OCI-LY3 (cell line): ENCODE data around the gene ANKRD35.
A peak's percentile ranks its signal among the peaks of the same experiment; 100 is the strongest.
"Not testable (repeated sequence)": the region's sequence is repeated elsewhere in the genome, so short reads cannot be mapped to it uniquely, and the experiment has no call there.

Experiments
- H2AFZ ChIP-seq: fragments of 200-600, 300-600 bp; shearing (Covaris generic); 2 replicates; pipeline ENCODE4 v1.6.0; 2014; ENCODE audit warnings: antibody characterized with exemption, low read depth, low read length
- H3K27ac ChIP-seq: fragments of 200-600, 300-600 bp; sonication (generic); 2 replicates; pipeline ENCODE4 v1.5.1; 2014; ENCODE audit warnings: mild to moderate bottlenecking, low read length, moderate library complexity, mixed read lengths
- H3K27me3 ChIP-seq: fragments of 200-600, 300-600 bp; sonication (generic); 2 replicates; pipeline ENCODE4 v1.6.1; 2014; ENCODE audit warnings: low read depth, low read length, mixed read lengths
- H3K36me3 ChIP-seq: fragments of 200-600, 300-600 bp; sonication (generic); replicated peaks from 2 replicates; pipeline ENCODE3; 2014; ENCODE audit warnings: low read depth, low read length, mixed read lengths
- H3K4me1 ChIP-seq: fragments of 300-600, 200-600 bp; sonication (generic); 2 replicates; pipeline ENCODE4 v1.6.1; 2014; ENCODE audit warnings: low read length, mixed read lengths
- H3K4me2 ChIP-seq: fragments of 200-600, 300-600 bp; sonication (generic); 2 replicates; pipeline ENCODE4 v1.6.1; 2014; ENCODE audit warnings: low read length, mixed read lengths
- H3K4me3 ChIP-seq: fragments of 300-600, 200-600 bp; sonication (generic); 2 replicates; pipeline ENCODE4 v1.5.1; 2014; ENCODE audit warnings: antibody characterized with exemption, mild to moderate bottlenecking, low read length, moderate library complexity
- H3K79me2 ChIP-seq: fragments of 300-600, 200-600 bp; shearing (Covaris generic); 2 replicates; pipeline ENCODE4 v1.6.1; 2014; ENCODE audit warnings: mild to moderate bottlenecking, low read length, mixed read lengths
- H3K9ac ChIP-seq: fragments of 300-600, 200-600 bp; shearing (Covaris generic); 2 replicates; pipeline ENCODE4 v1.6.0; 2014; ENCODE audit warnings: mild to moderate bottlenecking, low read length, moderate library complexity
- H3K9me3 ChIP-seq: fragments of 200-600, 300-600 bp; shearing (Covaris generic); 2 replicates; pipeline ENCODE4 v1.6.1; 2014; ENCODE audit warnings: low read length, mixed read lengths; ENCODE audit not compliant: insufficient read depth
- H4K20me1 ChIP-seq: fragments of 200-600, 300-600 bp; sonication (generic); 2 replicates; pipeline ENCODE4 v1.6.1; 2016; ENCODE audit warnings: low read length, mixed read lengths; ENCODE audit not compliant: insufficient read depth
- EZH2phosphoT487 ChIP-seq: fragments of 200-600 bp; shearing (Covaris generic); IDR thresholded peaks from 2 replicates; pipeline ENCODE4 v1.6.1; 2018; ENCODE audit warnings: antibody characterized with exemption, mixed run types, low read depth
- TF ChIP-seq, protein P1 (sequence below): fragments of 200-600, 300-600 bp; sonication (generic); IDR thresholded peaks from 2 replicates; pipeline ENCODE4 v1.5.1; 2014; ENCODE audit warnings: antibody characterized with exemption, low read length, low read depth

The ANKRD35 gene

DNA sequence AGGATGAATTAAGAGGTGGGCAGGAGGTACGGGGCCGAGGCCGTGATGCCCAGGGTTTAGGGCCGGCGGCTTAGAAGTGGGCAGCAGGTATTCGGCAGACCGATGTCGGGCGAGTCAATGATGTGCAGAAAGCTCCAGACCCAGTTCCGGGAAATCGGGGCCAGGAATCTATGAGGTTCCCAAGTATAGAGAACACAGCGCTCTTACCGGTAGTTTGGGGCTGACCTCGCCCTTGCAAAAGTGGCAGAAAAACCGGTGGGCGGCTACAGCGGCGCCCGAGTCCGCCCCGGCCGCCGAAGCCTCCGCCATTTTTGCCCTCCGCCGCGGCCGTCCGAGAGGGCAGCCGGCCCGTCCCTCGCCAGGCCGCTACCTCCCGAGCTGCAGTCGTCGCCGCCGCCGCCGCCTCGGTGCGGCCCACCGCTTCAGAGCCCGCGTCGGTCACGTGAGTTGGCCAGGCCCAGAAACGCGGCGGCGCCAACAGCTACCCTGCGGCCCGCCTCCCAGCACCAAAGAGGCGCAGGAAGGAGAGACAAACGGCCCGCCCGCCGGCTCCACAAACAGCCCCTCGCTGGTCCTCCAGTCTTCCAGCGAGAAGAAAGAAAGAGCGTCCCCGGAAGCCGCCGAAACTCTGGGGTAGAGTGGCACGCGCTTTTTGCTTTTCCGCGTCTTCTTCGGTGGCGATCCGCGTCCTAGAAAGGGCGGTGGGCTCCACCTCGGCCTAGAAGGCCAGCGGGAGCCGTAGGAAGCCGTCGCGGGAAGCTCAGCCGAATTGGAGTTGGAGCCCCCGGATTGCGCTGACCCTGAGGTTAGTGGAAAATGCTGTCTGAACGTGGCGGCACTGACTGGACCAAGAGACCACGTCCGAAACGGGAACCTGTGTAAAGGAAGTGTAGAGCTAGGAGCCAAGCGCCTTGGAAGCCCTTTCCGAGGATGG is 61.8 kb downstream of the ANKRD35 start, which contains the start of the genes POLR3C and RNF115:
TSS of gene POLR3C (plus strand) at position 636 of the 934 bp plus-strand sequence. CDS start 1,577 bp downstream, outside the sequence.
TSS of gene RNF115 (minus strand) at position 531 of the 934 bp plus-strand sequence. CDS start at position 309, 222 bp downstream.
- no peak for TF ChIP-seq EZH2phosphoT487
- TF ChIP-seq, protein P1, sequence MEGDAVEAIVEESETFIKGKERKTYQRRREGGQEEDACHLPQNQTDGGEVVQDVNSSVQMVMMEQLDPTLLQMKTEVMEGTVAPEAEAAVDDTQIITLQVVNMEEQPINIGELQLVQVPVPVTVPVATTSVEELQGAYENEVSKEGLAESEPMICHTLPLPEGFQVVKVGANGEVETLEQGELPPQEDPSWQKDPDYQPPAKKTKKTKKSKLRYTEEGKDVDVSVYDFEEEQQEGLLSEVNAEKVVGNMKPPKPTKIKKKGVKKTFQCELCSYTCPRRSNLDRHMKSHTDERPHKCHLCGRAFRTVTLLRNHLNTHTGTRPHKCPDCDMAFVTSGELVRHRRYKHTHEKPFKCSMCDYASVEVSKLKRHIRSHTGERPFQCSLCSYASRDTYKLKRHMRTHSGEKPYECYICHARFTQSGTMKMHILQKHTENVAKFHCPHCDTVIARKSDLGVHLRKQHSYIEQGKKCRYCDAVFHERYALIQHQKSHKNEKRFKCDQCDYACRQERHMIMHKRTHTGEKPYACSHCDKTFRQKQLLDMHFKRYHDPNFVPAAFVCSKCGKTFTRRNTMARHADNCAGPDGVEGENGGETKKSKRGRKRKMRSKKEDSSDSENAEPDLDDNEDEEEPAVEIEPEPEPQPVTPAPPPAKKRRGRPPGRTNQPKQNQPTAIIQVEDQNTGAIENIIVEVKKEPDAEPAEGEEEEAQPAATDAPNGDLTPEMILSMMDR, result no peak
- peak within 1 kb of the TSS; percentile 77 for H3K4me2 ChIP-seq
- H3K79me2 ChIP-seq, result peaks cover 52% of the 10 kb centered on the region
- H3K27ac ChIP-seq, result peak within 1 kb of the TSS; percentile 66
- H3K9me3 ChIP-seq, result no peaks in the 10 kb centered on the region
- H3K4me1 ChIP-seq, result peaks cover 11% of the 10 kb centered on the region
- peak within 1 kb of the TSS; percentile 86 for H3K9ac ChIP-seq
- no peaks in the 10 kb centered on the region for H4K20me1 ChIP-seq
- peaks cover 29% of the 10 kb centered on the region for H3K36me3 ChIP-seq
- H2AFZ ChIP-seq, result peak within 1 kb of the TSS; percentile 28
- H3K4me3 ChIP-seq, result peak within 1 kb of the TSS; percentile 79
- H3K27me3 ChIP-seq, result no peaks in the 10 kb centered on the region

DNA sequence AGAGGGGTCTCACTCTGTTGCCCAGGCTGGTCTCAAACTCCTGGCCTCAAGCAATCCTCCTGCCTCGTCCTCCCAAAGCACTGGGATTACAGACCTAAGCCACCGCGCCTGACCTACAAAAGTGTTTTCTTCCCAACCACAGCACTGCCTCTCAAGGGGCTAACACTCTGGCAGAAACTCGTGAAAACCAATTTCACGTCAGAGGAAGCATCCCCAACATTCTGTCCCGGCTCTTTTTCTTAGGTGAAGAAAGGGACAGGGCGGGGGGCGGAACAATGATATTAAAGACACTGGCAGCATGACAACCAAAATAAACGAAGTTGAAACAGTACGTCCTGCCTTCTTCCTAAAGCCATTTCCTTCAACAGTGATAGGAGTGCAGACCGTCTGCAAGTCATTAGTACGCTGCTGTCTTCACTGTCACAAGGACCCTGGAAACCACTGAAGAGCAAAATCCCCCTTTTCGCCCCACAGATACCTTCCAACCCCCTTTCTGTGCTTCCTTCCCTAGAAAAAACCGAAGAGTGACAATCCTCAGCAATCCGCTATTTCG is 62.8 kb downstream of the ANKRD35 start:
- peaks cover 20% of the 10 kb centered on the region for H3K36me3 ChIP-seq
- not testable (repeated sequence) for H3K9ac ChIP-seq, H2AFZ ChIP-seq, H4K20me1 ChIP-seq, H3K27me3 ChIP-seq, H3K27ac ChIP-seq, H3K9me3 ChIP-seq
- peaks cover 54% of the 10 kb centered on the region for H3K79me2 ChIP-seq
- H3K4me2 ChIP-seq, result peak overlapping the region; percentile 61
- peaks cover 14% of the 10 kb centered on the region for H3K4me1 ChIP-seq
- H3K4me3 ChIP-seq, result peak overlapping the region; percentile 60

DNA sequence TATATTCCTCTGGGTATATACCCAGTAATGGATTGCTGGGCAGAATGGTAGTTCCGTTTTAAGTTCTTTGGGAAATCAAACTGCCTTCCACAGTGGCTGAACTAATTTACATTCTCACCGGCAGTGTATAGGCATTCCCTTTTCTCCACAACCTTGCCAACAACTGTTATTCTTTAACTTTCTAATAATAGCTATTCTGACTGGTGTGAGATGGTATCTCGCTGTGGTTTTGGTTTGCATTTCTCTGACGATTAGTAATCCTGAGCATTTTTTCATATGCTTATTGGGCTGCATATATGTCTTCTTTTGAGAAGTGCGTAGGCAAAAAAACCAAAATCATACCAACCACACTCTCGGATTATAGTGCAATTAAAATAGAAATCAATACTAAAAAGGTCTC is 67.6 kb downstream of the ANKRD35 start:
- H3K4me2 ChIP-seq, H3K27ac ChIP-seq, H4K20me1 ChIP-seq, H2AFZ ChIP-seq, H3K9me3 ChIP-seq, H3K27me3 ChIP-seq, H3K36me3 ChIP-seq, H3K4me3 ChIP-seq, H3K9ac ChIP-seq: not testable (repeated sequence)
- peaks cover 16% of the 10 kb centered on the region for H3K4me1 ChIP-seq
- peaks cover 18% of the 10 kb centered on the region for H3K79me2 ChIP-seq
